ENCODE measurements around the gene TMEM176B. TPM values are rescaled to one million over a fixed set of nuclear protein-coding genes. Genes with fewer than 3 reads are reported as not detected.

TMEM176B gene
- total and polyA plus RNA-seq, 2 donors (not counting 3 experiments of a cell fraction or from before 2014, with no cell fraction given), result 0.23 TPM; not detected in 1

- TF ChIP-seq GATA2 (IDR thresholded peaks at IDR 0.05; ENCODE audit: insufficient read depth, insufficient read length, low read depth, low read length) (no peak), MYC (IDR thresholded peaks at IDR 0.05; ENCODE audit: low read depth, low read length) (no peak), POLR2AphosphoS5 (IDR thresholded peaks at IDR 0.05; ENCODE audit: insufficient read depth, low read depth, low read length) (no peak), MAX (IDR thresholded peaks at IDR 0.05; ENCODE audit: insufficient read depth, insufficient read length) (no peak), POLR2A (IDR thresholded peaks at IDR 0.05; ENCODE audit: low read depth, low read length) (no peak), CTCF (IDR thresholded peaks at IDR 0.05; ENCODE audit: extremely low read depth in 1 of 2, insufficient read depth in 1 of 2, low read depth in 1 of 2, low read length in 2 of 2) (no peak), JUN (IDR thresholded peaks at IDR 0.05; ENCODE audit: borderline replicate concordance, insufficient read depth, insufficient read length, low read depth) (no peak), EZH2 (IDR thresholded peaks at IDR 0.05; ENCODE audit: borderline replicate concordance, low read depth, low read length, severe bottlenecking) (no peak), FOS (IDR thresholded peaks at IDR 0.05; ENCODE audit: borderline replicate concordance, insufficient read depth, low read length) (no peak)
- ChIA-PET POLR2A (no interaction called here), CTCF (no interaction called here)
- no peaks in the 10 kb centered on the region for H3K9me3 ChIP-seq (replicated peaks; ENCODE audit: control insufficient read depth, insufficient read depth, low read length)
- DNase-seq (ENCODE audit: low read depth, low spot score) (no peak), FAIRE-seq (no peak)
- no peak overlapping the region for H3K4me2 ChIP-seq (ENCODE audit: insufficient read depth, low read length)
- no TSS peak for BruUV-seq (replicated peaks)
- peaks cover 6 to 9% of the 10 kb centered on the region in 2 experiments for H3K27me3 ChIP-seq (ENCODE audit: control insufficient read depth in 2 of 2, insufficient read depth in 2 of 2, low read length in 2 of 2)
- H3K27ac ChIP-seq (ENCODE audit: insufficient read depth, low read depth, low read length), result no peak overlapping the region
- H3K4me3 ChIP-seq (replicated peaks in 1 of 3; ENCODE audit: insufficient read depth in 1 of 3, low read depth in 1 of 3, low read length in 3 of 3), result no peak overlapping the region
- no peaks in the 10 kb centered on the region for H3K36me3 ChIP-seq (ENCODE audit: control insufficient read depth in 2 of 2, extremely low read depth in 1 of 2, insufficient read depth in 2 of 2, low read length in 2 of 2)
- no peak overlapping the region for H3K9ac ChIP-seq (replicated peaks; ENCODE audit: extremely low read depth, insufficient read depth, low read length)
- H2AFZ ChIP-seq (ENCODE audit: low read depth, low read length), result no peak overlapping the region
- H4K20me1 ChIP-seq (replicated peaks; ENCODE audit: control insufficient read depth, extremely low read depth, insufficient read depth, low read length), result no peaks in the 10 kb centered on the region
- dilution Hi-C loops (cut with MboI; ENCODE audit: extremely low pct_ligation_motif_present, low sequenced_read_pairs) (no loop called here), intact Hi-C loops (cut with micrococcal nuclease) (no loop called here)
- no peaks in the 10 kb centered on the region for H3K79me2 ChIP-seq (ENCODE audit: control insufficient read depth, insufficient read depth, low read length)
- no peaks in the 10 kb centered on the region for H3K9me1 ChIP-seq (replicated peaks; ENCODE audit: control insufficient read depth, extremely low read depth, insufficient read depth, low read length)
- H3K4me1 ChIP-seq (ENCODE audit: control insufficient read depth, extremely low read depth, insufficient read depth, low read length), result no peaks in the 10 kb centered on the region
These were observed 20.5 kb upstream of the TMEM176B start for GRCh38 chr7:150820578-150821198.
